Measurements from ENCODE around the gene GZF1. TPM values are rescaled to one million over a fixed set of nuclear protein-coding genes. Genes with fewer than 3 reads are reported as not detected.

The GZF1 gene
- total and polyA plus RNA-seq, 4 donors = 5.3 to 17.8 (median 14.6) TPM

GRCh38 chr20:23420943-23421931 lies 59.3 kb downstream of the GZF1 start, which contains the start of gene NAPB:
Gene NAPB, minus strand, starts transcription at chr20:23421488. Its CDS starts 86 bp downstream, at chr20:23421402.
- DNase-seq = peak; percentile 93 to 96 (median 95)
- Histone ChIP-seq H3K9ac (ENCODE audit: insufficient read depth in 1 of 2, low read length in 2 of 2) (peak within 1 kb of the TSS; percentile 71 to 85), H3K36me3 (ENCODE audit: control insufficient read depth in 4 of 4, insufficient read depth in 4 of 4, low read length in 4 of 4) (no peaks in the 10 kb centered on the region), H3K4me3 (peak within 1 kb of the TSS; percentile 92), H3K9me3 (ENCODE audit: control insufficient read depth in 4 of 4, insufficient read depth in 3 of 4, low read length in 3 of 4) (no peaks in the 10 kb centered on the region), H3K27me3 (ENCODE audit: control insufficient read depth in 3 of 3, insufficient read depth in 3 of 3, low read length in 2 of 3) (no peaks in the 10 kb centered on the region), H3K4me1 (ENCODE audit: control insufficient read depth in 5 of 5, insufficient read depth in 5 of 5, low read length in 5 of 5) (peaks cover 0 to 20% (median 6%) of the 10 kb centered on the region in 5 donors), H3K27ac (ENCODE audit: low read depth in 1 of 2, low read length in 1 of 2) (peak within 1 kb of the TSS; percentile 94 to 96)
- 0% methylated on average over 57 to 64 of the region's 64 CpGs for WGBS, 2 donors
- TF ChIP-seq, protein P1, sequence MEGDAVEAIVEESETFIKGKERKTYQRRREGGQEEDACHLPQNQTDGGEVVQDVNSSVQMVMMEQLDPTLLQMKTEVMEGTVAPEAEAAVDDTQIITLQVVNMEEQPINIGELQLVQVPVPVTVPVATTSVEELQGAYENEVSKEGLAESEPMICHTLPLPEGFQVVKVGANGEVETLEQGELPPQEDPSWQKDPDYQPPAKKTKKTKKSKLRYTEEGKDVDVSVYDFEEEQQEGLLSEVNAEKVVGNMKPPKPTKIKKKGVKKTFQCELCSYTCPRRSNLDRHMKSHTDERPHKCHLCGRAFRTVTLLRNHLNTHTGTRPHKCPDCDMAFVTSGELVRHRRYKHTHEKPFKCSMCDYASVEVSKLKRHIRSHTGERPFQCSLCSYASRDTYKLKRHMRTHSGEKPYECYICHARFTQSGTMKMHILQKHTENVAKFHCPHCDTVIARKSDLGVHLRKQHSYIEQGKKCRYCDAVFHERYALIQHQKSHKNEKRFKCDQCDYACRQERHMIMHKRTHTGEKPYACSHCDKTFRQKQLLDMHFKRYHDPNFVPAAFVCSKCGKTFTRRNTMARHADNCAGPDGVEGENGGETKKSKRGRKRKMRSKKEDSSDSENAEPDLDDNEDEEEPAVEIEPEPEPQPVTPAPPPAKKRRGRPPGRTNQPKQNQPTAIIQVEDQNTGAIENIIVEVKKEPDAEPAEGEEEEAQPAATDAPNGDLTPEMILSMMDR (IDR thresholded peaks at IDR 0.05; ENCODE audit: control extremely low read depth, extremely low read depth) = peak; percentile 40
- peak; percentile 100 for ATAC-seq (ENCODE audit: insufficient read depth, low FRiP score)

Small RNA genes within 50 kb of the gene (small RNA-seq; reads per million reads assigned to genes)
- gene RNA5SP479 (ENCODE audit: low replicate concordance) = not detected

Other genes with a start within 250 kb of the GZF1 start
- gene NXT1, start 11.4 kb upstream of the GZF1 start, total RNA-seq = 10 to 100 TPM; 19.1 TPM
- gene NXT1, start 11.4 kb upstream of the GZF1 start, polyA plus RNA-seq = 10 to 100 TPM; 22.8 to 35.9 TPM
- gene NAPB, start 59.3 kb downstream of the GZF1 start, total RNA-seq = 10 to 100 TPM in 1 of 2 donors, 1 to 10 TPM in 1; 8.6 to 45.7 TPM
- gene NAPB, start 59.3 kb downstream of the GZF1 start, polyA plus RNA-seq = 1 to 10 TPM; 4.4 to 5.1 TPM
- gene CSTL1, start 77.5 kb downstream of the GZF1 start, total RNA-seq = not detected
- gene CSTL1, start 77.5 kb downstream of the GZF1 start, polyA plus RNA-seq = not detected
- not detected for gene CST11, start 90.7 kb downstream of the GZF1 start, total RNA-seq
- not detected for gene CST11, start 90.7 kb downstream of the GZF1 start, polyA plus RNA-seq
- not detected for gene CST8, start 128.9 kb downstream of the GZF1 start, total RNA-seq
- gene CST8, start 128.9 kb downstream of the GZF1 start, polyA plus RNA-seq = not detected
- not detected for gene CST9L, start 206.3 kb downstream of the GZF1 start, total RNA-seq
- not detected for gene CST9L, start 206.3 kb downstream of the GZF1 start, polyA plus RNA-seq
- not detected for gene CST9, start 243.7 kb downstream of the GZF1 start, total RNA-seq
- not detected for gene CST9, start 243.7 kb downstream of the GZF1 start, polyA plus RNA-seq

All from lung (tissue), 13 donors.